Measurements from ENCODE around the gene TAOK3.
"Not testable (repeated sequence)": the region's sequence is repeated elsewhere in the genome, so short reads cannot be mapped to it uniquely, and the experiment has no call there.

Gene TAOK3

GRCh38 chr12:118372541-118373495 is at the start of gene TAOK3:
Gene TAOK3, minus strand, starts transcription at chr12:118372907. Its CDS starts 117,340 bp downstream, at chr12:118255567.
- TF ChIP-seq, protein P1, sequence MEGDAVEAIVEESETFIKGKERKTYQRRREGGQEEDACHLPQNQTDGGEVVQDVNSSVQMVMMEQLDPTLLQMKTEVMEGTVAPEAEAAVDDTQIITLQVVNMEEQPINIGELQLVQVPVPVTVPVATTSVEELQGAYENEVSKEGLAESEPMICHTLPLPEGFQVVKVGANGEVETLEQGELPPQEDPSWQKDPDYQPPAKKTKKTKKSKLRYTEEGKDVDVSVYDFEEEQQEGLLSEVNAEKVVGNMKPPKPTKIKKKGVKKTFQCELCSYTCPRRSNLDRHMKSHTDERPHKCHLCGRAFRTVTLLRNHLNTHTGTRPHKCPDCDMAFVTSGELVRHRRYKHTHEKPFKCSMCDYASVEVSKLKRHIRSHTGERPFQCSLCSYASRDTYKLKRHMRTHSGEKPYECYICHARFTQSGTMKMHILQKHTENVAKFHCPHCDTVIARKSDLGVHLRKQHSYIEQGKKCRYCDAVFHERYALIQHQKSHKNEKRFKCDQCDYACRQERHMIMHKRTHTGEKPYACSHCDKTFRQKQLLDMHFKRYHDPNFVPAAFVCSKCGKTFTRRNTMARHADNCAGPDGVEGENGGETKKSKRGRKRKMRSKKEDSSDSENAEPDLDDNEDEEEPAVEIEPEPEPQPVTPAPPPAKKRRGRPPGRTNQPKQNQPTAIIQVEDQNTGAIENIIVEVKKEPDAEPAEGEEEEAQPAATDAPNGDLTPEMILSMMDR (IDR thresholded peaks at IDR 0.05; ENCODE audit: borderline replicate concordance, insufficient read depth, low read depth, low read length): no peak
- H3K4me3 ChIP-seq (ENCODE audit: low read depth, low read length): peak within 1 kb of the TSS; percentile 99

DNA sequence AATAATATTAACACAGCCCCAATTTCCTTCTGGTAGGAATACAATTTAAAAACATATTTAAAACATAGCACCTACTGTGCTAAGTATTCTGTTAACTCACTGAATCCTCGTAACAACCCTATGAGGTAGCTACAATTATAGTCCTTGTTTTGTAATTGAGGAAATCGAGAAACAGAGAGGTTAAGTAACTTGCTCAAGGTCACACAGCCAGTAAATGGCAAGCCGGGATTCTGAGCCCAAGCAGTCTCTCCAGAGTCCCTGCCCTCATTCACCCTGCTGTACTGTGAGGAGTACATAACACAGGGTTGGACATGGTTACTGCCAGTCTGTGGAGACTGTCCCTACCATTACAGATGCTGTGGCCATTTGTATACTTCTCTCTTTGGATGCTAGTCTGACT is 48.0 kb upstream of the TAOK3 start:
- TF ChIP-seq, protein P1 (IDR thresholded peaks at IDR 0.05; ENCODE audit: borderline replicate concordance, insufficient read depth, low read depth, low read length): no peak
- H3K4me3 ChIP-seq (ENCODE audit: low read depth, low read length): no peak overlapping the region

- TF ChIP-seq, protein P1 (IDR thresholded peaks at IDR 0.05; ENCODE audit: borderline replicate concordance, insufficient read depth, low read depth, low read length): no peak
- H3K4me3 ChIP-seq (ENCODE audit: low read depth, low read length): no peak overlapping the region
These were observed 45.8 kb upstream of the TAOK3 start for GRCh38 chr12:118418385-118419057.

GRCh38 chr12:118417942-118418341 is 45.2 kb upstream of the TAOK3 start:
- no peak overlapping the region for H3K4me3 ChIP-seq (ENCODE audit: low read depth, low read length)
- TF ChIP-seq, protein P1 (IDR thresholded peaks at IDR 0.05; ENCODE audit: borderline replicate concordance, insufficient read depth, low read depth, low read length): no peak

GRCh38 chr12:118409834-118410233 is 37.1 kb upstream of the TAOK3 start:
- TF ChIP-seq, protein P1 (IDR thresholded peaks at IDR 0.05; ENCODE audit: borderline replicate concordance, insufficient read depth, low read depth, low read length): no peak
- no peak overlapping the region for H3K4me3 ChIP-seq (ENCODE audit: low read depth, low read length)

DNA sequence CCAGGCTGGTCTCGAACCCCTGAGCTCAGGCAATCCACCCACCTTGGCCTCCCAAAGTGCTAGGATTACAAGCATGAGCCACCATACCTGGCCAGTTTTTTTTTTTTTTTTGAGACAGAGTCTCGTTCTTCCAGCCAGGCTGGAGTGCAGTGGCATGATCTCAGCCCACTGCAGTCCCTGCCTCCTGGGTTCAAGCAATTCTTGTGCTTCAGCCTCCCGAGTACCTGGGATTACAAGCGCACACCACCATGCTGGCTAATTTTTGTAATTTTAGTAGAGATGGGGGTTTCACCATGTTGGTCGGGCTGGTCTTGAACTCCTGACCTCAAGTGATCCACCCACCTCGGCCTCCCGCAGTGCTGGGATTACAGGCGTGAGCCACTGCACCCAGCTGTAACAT is 35.5 kb upstream of the TAOK3 start:
- not testable (repeated sequence) for H3K4me3 ChIP-seq (ENCODE audit: low read depth, low read length)

- TF ChIP-seq, protein P1 (IDR thresholded peaks at IDR 0.05; ENCODE audit: borderline replicate concordance, insufficient read depth, low read depth, low read length): peak; percentile 55; the same call in 1 of the 2 replicates
- no peak overlapping the region for H3K4me3 ChIP-seq (ENCODE audit: low read depth, low read length)
These were observed 32.3 kb upstream of the TAOK3 start for GRCh38 chr12:118404876-118405521.

All from GM12875 (cell line).